ENCODE data around the gene TRDMT1. TPM values are rescaled to one million over a fixed set of nuclear protein-coding genes. Genes with fewer than 3 reads are reported as not detected.

The TRDMT1 gene
- 3.2 and 4.2 TPM in 2 replicates for total RNA-seq

GRCh38 chr10:17200912-17201793 is at the start of gene TRDMT1:
Gene TRDMT1, minus strand, starts transcription at chr10:17201672. Its CDS starts 38 bp downstream, at chr10:17201634.
- DNase-seq (ENCODE audit: low spot score): peak; percentile 77
- Mint-ChIP-seq H3K27me3 (ENCODE audit: low read depth) (peaks cover 7% of the 10 kb centered on the region), H3K27ac (peak within 1 kb of the TSS; percentile 77), H3K36me3 (ENCODE audit: low read depth) (no peaks in the 10 kb centered on the region), H3K4me1 (ENCODE audit: low read depth) (peaks cover 49% of the 10 kb centered on the region), H3K9me3 (no peaks in the 10 kb centered on the region), H3K4me3 (ENCODE audit: low read depth) (peak within 1 kb of the TSS; percentile 96)
- intact Hi-C loops (cut with micrococcal nuclease): loop anchor here (1.0 to 10.0 kb wide), 5 partner anchors 16 to 766 kb away; partner anchors contain the start of genes PTER and VIM

GRCh38 chr10:17250736-17251135 is 49.3 kb upstream of the TRDMT1 start:
- intact Hi-C loops (cut with micrococcal nuclease): no loop called here
- peaks cover 10% of the 10 kb centered on the region for H3K27me3 Mint-ChIP-seq (ENCODE audit: low read depth)

GRCh38 chr10:17249820-17250219 is 48.3 kb upstream of the TRDMT1 start:
- peaks cover 9% of the 10 kb centered on the region for H3K27me3 Mint-ChIP-seq (ENCODE audit: low read depth)
- peaks cover 8% of the 10 kb centered on the region for H3K9me3 Mint-ChIP-seq
- no peak overlapping the region for H3K27ac Mint-ChIP-seq
- no peaks in the 10 kb centered on the region for H3K36me3 Mint-ChIP-seq (ENCODE audit: low read depth)
- H3K4me1 Mint-ChIP-seq (ENCODE audit: low read depth): peaks cover under 1% of the 10 kb centered on the region
- DNase-seq (ENCODE audit: low spot score): no peak
- no peak overlapping the region for H3K4me3 Mint-ChIP-seq (ENCODE audit: low read depth)
- intact Hi-C loops (cut with micrococcal nuclease): no loop called here

More at GRCh38 chr10:17250736-17251135, 49.3 kb upstream of the TRDMT1 start:
- peaks cover 4% of the 10 kb centered on the region for H3K4me1 Mint-ChIP-seq (ENCODE audit: low read depth)
- no peak overlapping the region for H3K4me3 Mint-ChIP-seq (ENCODE audit: low read depth)
- H3K36me3 Mint-ChIP-seq (ENCODE audit: low read depth): no peaks in the 10 kb centered on the region
- peaks cover 8% of the 10 kb centered on the region for H3K9me3 Mint-ChIP-seq
- no peak for DNase-seq (ENCODE audit: low spot score)
- H3K27ac Mint-ChIP-seq: no peak overlapping the region

- intact Hi-C loops (cut with micrococcal nuclease): no loop called here
- Mint-ChIP-seq H3K9me3 (peaks cover 8% of the 10 kb centered on the region), H3K36me3 (ENCODE audit: low read depth) (no peaks in the 10 kb centered on the region), H3K27ac (no peak overlapping the region), H3K27me3 (ENCODE audit: low read depth) (peaks cover 4% of the 10 kb centered on the region), H3K4me1 (ENCODE audit: low read depth) (peaks cover 2% of the 10 kb centered on the region), H3K4me3 (ENCODE audit: low read depth) (no peak overlapping the region)
- no peak for DNase-seq (ENCODE audit: low spot score)
Observed at GRCh38 chr10:17248964-17249363, 47.5 kb upstream of the TRDMT1 start.

GRCh38 chr10:17247210-17247609 is 45.7 kb upstream of the TRDMT1 start:
- no peaks in the 10 kb centered on the region for H3K36me3 Mint-ChIP-seq (ENCODE audit: low read depth)
- no peak overlapping the region for H3K4me3 Mint-ChIP-seq (ENCODE audit: low read depth)
- H3K27me3 Mint-ChIP-seq (ENCODE audit: low read depth): no peaks in the 10 kb centered on the region
- DNase-seq (ENCODE audit: low spot score): no peak
- intact Hi-C loops (cut with micrococcal nuclease): no loop called here
- peaks cover 8% of the 10 kb centered on the region for H3K9me3 Mint-ChIP-seq
- peaks cover 2% of the 10 kb centered on the region for H3K4me1 Mint-ChIP-seq (ENCODE audit: low read depth)
- no peak overlapping the region for H3K27ac Mint-ChIP-seq

GRCh38 chr10:17244700-17245365 is 43.4 kb upstream of the TRDMT1 start:
- no peak overlapping the region for H3K27ac Mint-ChIP-seq
- H3K4me3 Mint-ChIP-seq (ENCODE audit: low read depth): no peak overlapping the region
- H3K4me1 Mint-ChIP-seq (ENCODE audit: low read depth): peaks cover 2% of the 10 kb centered on the region
- intact Hi-C loops (cut with micrococcal nuclease): no loop called here
- H3K27me3 Mint-ChIP-seq (ENCODE audit: low read depth): no peaks in the 10 kb centered on the region
- H3K36me3 Mint-ChIP-seq (ENCODE audit: low read depth): no peaks in the 10 kb centered on the region
- peaks cover 8% of the 10 kb centered on the region for H3K9me3 Mint-ChIP-seq
- DNase-seq (ENCODE audit: low spot score): no peak

- DNase-seq (ENCODE audit: low spot score): no peak
- peaks cover 13% of the 10 kb centered on the region for H3K36me3 Mint-ChIP-seq (ENCODE audit: low read depth)
- no peak overlapping the region for H3K27ac Mint-ChIP-seq
- no peaks in the 10 kb centered on the region for H3K27me3 Mint-ChIP-seq (ENCODE audit: low read depth)
- H3K4me3 Mint-ChIP-seq (ENCODE audit: low read depth): no peak overlapping the region
- peaks cover 2% of the 10 kb centered on the region for H3K4me1 Mint-ChIP-seq (ENCODE audit: low read depth)
- intact Hi-C loops (cut with micrococcal nuclease): no loop called here
- H3K9me3 Mint-ChIP-seq: peaks cover 5% of the 10 kb centered on the region
Observed at GRCh38 chr10:17241611-17242333, 40.3 kb upstream of the TRDMT1 start.

GRCh38 chr10:17240616-17241015 is 39.1 kb upstream of the TRDMT1 start:
- Mint-ChIP-seq H3K9me3 (no peaks in the 10 kb centered on the region), H3K36me3 (ENCODE audit: low read depth) (peaks cover 24% of the 10 kb centered on the region), H3K27me3 (ENCODE audit: low read depth) (no peaks in the 10 kb centered on the region), H3K4me1 (ENCODE audit: low read depth) (peaks cover 8% of the 10 kb centered on the region), H3K27ac (no peak overlapping the region), H3K4me3 (ENCODE audit: low read depth) (no peak overlapping the region)
- intact Hi-C loops (cut with micrococcal nuclease): no loop called here
- no peak for DNase-seq (ENCODE audit: low spot score)

GRCh38 chr10:17240096-17240495 is 38.6 kb upstream of the TRDMT1 start:
- Mint-ChIP-seq H3K36me3 (ENCODE audit: low read depth) (peaks cover 29% of the 10 kb centered on the region), H3K4me3 (ENCODE audit: low read depth) (no peak overlapping the region), H3K4me1 (ENCODE audit: low read depth) (peaks cover 10% of the 10 kb centered on the region), H3K9me3 (no peaks in the 10 kb centered on the region), H3K27ac (no peak overlapping the region), H3K27me3 (ENCODE audit: low read depth) (no peaks in the 10 kb centered on the region)
- no peak for DNase-seq (ENCODE audit: low spot score)
- intact Hi-C loops (cut with micrococcal nuclease): no loop called here

GRCh38 chr10:17239345-17240085 is 38.0 kb upstream of the TRDMT1 start:
- H3K36me3 Mint-ChIP-seq (ENCODE audit: low read depth): peaks cover 35% of the 10 kb centered on the region
- peaks cover 12% of the 10 kb centered on the region for H3K4me1 Mint-ChIP-seq (ENCODE audit: low read depth)
- DNase-seq (ENCODE audit: low spot score): no peak
- no peaks in the 10 kb centered on the region for H3K27me3 Mint-ChIP-seq (ENCODE audit: low read depth)
- no peak overlapping the region for H3K4me3 Mint-ChIP-seq (ENCODE audit: low read depth)
- no peak overlapping the region for H3K27ac Mint-ChIP-seq
- H3K9me3 Mint-ChIP-seq: no peaks in the 10 kb centered on the region
- intact Hi-C loops (cut with micrococcal nuclease): no loop called here

GRCh38 chr10:17238445-17239291 is 37.2 kb upstream of the TRDMT1 start:
- Mint-ChIP-seq H3K4me1 (ENCODE audit: low read depth) (peaks cover 17% of the 10 kb centered on the region), H3K27me3 (ENCODE audit: low read depth) (no peaks in the 10 kb centered on the region), H3K9me3 (no peaks in the 10 kb centered on the region), H3K36me3 (ENCODE audit: low read depth) (peaks cover 42% of the 10 kb centered on the region), H3K27ac (no peak overlapping the region), H3K4me3 (ENCODE audit: low read depth) (no peak overlapping the region)
- DNase-seq (ENCODE audit: low spot score): no peak
- intact Hi-C loops (cut with micrococcal nuclease): no loop called here

Data from activated T-helper 2 cell treated with anti-CD3 and anti-CD28 coated beads, Interferon-gamma antibody, Interleukin-2, Interleukin-4, amounts not matched to agents 10 μg/mL and 5 μg/mL and 100 μg/mL, durations not matched to agents 14 hours and 24 hours and 36 hours (primary cell).